OCI-LY7 (cell line): ENCODE results near the gene SMARCD1.

ENCODE experiments used
- EZH2phosphoT487 ChIP-seq: fragments of 200-600 bp; sonication (generic); IDR thresholded peaks from 2 replicates; pipeline ENCODE4 v1.6.1; 2018; ENCODE audit warnings: low read depth, borderline replicate concordance, mild to moderate bottlenecking, mixed run types, antibody characterized with exemption, low read length, moderate library complexity, mixed read lengths
- TF ChIP-seq, protein P1 (sequence below): fragments of 200-600 bp; sonication (generic); conservative IDR thresholded peaks from 2 replicates; pipeline ENCODE4 v1.5.1; 2014; ENCODE audit warnings: mild to moderate bottlenecking, antibody characterized with exemption, low read length, moderate library complexity, mixed read lengths

DNA sequence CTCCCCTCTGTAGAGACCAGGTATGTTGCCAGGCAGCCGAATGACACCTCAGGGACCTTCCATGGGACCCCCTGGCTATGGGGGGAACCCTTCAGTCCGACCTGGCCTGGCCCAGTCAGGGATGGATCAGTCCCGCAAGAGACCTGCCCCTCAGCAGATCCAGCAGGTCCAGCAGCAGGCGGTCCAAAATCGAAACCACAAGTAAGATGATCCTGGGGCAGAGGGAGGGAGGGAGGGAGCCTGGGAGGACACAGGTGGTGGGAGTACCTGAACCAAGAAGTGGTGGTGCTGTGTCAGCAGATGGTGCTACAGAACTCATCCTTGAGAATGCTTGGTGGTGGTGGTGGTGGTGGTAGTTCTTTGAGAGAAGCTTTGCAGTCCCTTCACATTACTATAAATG lies 1.0 kb downstream of the SMARCD1 start:
- TF ChIP-seq, protein P1, sequence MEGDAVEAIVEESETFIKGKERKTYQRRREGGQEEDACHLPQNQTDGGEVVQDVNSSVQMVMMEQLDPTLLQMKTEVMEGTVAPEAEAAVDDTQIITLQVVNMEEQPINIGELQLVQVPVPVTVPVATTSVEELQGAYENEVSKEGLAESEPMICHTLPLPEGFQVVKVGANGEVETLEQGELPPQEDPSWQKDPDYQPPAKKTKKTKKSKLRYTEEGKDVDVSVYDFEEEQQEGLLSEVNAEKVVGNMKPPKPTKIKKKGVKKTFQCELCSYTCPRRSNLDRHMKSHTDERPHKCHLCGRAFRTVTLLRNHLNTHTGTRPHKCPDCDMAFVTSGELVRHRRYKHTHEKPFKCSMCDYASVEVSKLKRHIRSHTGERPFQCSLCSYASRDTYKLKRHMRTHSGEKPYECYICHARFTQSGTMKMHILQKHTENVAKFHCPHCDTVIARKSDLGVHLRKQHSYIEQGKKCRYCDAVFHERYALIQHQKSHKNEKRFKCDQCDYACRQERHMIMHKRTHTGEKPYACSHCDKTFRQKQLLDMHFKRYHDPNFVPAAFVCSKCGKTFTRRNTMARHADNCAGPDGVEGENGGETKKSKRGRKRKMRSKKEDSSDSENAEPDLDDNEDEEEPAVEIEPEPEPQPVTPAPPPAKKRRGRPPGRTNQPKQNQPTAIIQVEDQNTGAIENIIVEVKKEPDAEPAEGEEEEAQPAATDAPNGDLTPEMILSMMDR, result no peak
- TF ChIP-seq EZH2phosphoT487, result no peak
